Stimulated activated CD4-positive, alpha-beta T cell treated with anti-CD3 and anti-CD28 coated beads, Interleukin-2, amount 100 ng/mL, for 48 hours (primary cell): ENCODE measurements around the gene GJC2.
"Not testable (repeated sequence)": the region's sequence is repeated elsewhere in the genome, so short reads cannot be mapped to it uniquely, and the experiment has no call there.

ENCODE experiments used
- DNase-seq, 2 donors: peaks; one replicate each; pipeline ENCODE4 v3.0.0-alpha.2; 2020

Gene GJC2

GRCh38 chr1:228174482-228175315 is 25.0 kb downstream of the GJC2 start:
- DNase-seq: no peak

GRCh38 chr1:228175316-228176023 is 25.7 kb downstream of the GJC2 start:
- DNase-seq: no peak

- DNase-seq: no peak
These were observed 26.3 kb downstream of the GJC2 start for GRCh38 chr1:228176024-228176395.

GRCh38 chr1:228176461-228177182 is 26.9 kb downstream of the GJC2 start:
- DNase-seq: no peak

GRCh38 chr1:228177183-228177475 is 27.4 kb downstream of the GJC2 start:
- no peak for DNase-seq

- no peak for DNase-seq
These were observed 28.3 kb downstream of the GJC2 start for GRCh38 chr1:228177721-228178710.

GRCh38 chr1:228178737-228179684 is 29.3 kb downstream of the GJC2 start:
- DNase-seq: no peak

- DNase-seq: no peak
These were observed 30.7 kb downstream of the GJC2 start for GRCh38 chr1:228180271-228180958.

GRCh38 chr1:228180959-228181644 is 31.4 kb downstream of the GJC2 start:
- DNase-seq: no peak

GRCh38 chr1:228181645-228182034 is 31.9 kb downstream of the GJC2 start:
- no peak for DNase-seq

GRCh38 chr1:228182296-228183030 is 32.7 kb downstream of the GJC2 start:
- DNase-seq: no peak

- no peak for DNase-seq
These were observed 34.4 kb downstream of the GJC2 start for GRCh38 chr1:228184152-228184551.

GRCh38 chr1:228185641-228185965 is 35.9 kb downstream of the GJC2 start:
- DNase-seq: no peak

- not testable (repeated sequence) for DNase-seq
These were observed 38.5 kb downstream of the GJC2 start for GRCh38 chr1:228188249-228188648.

- DNase-seq: no peak
These were observed 40.5 kb downstream of the GJC2 start for GRCh38 chr1:228190182-228190581.

GRCh38 chr1:228190778-228191177 is 41.0 kb downstream of the GJC2 start:
- DNase-seq: no peak

- no peak for DNase-seq
These were observed 44.7 kb downstream of the GJC2 start for GRCh38 chr1:228194436-228194835.

GRCh38 chr1:228194921-228195812 is 45.4 kb downstream of the GJC2 start:
- DNase-seq: no peak
